ENCODE measurements around the gene PDE11A.

- TF ChIP-seq POLR2A (IDR thresholded peaks at IDR 0.05; ENCODE audit: low read depth, low read length), result no peak
- no peak for TF ChIP-seq TAF1 (IDR thresholded peaks at IDR 0.05; ENCODE audit: borderline replicate concordance, low read depth, low read length)
- no peak for TF ChIP-seq POLR2AphosphoS5 (IDR thresholded peaks at IDR 0.05; ENCODE audit: low read depth, low read length)
Observed at GRCh38 chr2:177638507-177638906, 434.1 kb downstream of the PDE11A start.

Measured in GM12892 (cell line).